CD4-positive, alpha-beta T cell treated with Interleukin-2 at 100 ng/mL for 4 hours (primary cell): Measurements from ENCODE around the gene KRTAP9-6.
"Not testable (repeated sequence)": the region's sequence is repeated elsewhere in the genome, so short reads cannot be mapped to it uniquely, and the experiment has no call there.

Source experiments
- DNase-seq: peaks from one replicate; pipeline ENCODE4 v3.0.0-alpha.2; 2020; ENCODE audit warnings: low spot score

Gene KRTAP9-6

DNA sequence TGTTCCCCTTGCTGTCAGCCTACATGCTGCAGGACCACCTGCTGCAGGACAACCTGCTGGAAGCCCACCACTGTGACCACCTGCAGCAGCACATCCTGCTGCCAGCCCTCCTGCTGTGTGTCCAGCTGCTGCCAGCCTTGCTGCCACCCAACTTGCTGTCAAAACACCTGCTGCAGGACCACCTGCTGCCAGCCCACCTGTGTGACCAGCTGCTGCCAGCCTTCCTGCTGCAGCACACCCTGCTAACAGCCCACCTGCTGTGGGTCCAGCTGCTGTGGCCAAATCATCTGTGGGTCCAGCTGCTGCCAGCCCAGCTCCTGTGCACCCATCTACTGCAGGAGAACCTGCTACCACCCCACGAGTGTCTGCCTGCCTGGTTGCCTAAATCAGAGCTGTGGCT lies 6.1 kb downstream of the KRTAP9-6 start:
- DNase-seq: not testable (repeated sequence)

DNA sequence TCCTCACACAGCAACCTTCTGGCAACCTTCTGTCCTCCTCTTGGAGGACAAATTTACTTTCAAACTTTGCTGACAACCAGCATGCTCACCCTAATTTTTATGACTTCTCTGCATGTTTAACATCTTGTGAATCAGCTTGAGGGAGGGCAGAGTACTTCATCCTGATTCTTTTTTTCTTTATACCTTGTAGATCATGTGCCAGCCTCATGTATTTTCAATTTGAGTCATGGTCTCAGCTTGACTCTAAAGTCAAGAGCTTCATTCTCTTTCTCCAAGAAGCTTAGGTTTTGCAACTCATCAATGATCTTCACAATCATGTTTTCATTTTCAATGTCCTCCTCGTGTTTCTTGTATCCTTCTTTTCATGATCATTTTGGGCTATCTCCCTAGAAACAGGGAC lies 6.7 kb downstream of the KRTAP9-6 start:
- no peak for DNase-seq

DNA sequence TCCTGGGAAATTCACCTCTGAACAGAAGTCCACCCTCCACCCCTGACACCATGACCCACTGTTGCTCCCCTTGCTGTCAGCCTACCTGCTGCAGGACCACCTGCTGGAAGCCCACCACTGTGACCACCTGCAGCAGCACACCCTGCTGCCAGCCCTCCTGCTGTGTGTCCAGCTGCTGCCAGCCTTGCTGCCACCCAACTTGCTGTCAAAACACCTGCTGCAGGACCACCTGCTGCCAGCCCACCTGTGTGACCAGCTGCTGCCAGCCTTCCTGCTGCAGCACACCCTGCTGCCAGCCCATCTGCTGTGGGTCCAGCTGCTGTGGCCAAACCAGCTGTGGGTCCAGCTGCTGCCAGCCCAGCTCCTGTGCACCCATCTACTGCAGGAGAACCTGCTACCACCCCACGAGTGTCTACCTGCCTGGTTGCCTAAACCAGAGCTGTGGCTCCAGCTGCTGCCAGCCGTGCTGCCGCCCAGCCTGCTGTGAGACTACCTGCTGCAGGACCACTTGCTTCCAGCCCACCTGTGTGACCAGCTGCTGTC lies 10.5 kb downstream of the KRTAP9-6 start, which contains the start of gene KRTAP9-7:
KRTAP9-7 (plus strand) TSS at position 51 of the 543 bp plus-strand sequence; CDS start at position 51, 0 bp downstream.
- not testable (repeated sequence) for DNase-seq

GRCh38 chr17:41278176-41278955 lies 13.2 kb downstream of the KRTAP9-6 start:
- no peak for DNase-seq

DNA sequence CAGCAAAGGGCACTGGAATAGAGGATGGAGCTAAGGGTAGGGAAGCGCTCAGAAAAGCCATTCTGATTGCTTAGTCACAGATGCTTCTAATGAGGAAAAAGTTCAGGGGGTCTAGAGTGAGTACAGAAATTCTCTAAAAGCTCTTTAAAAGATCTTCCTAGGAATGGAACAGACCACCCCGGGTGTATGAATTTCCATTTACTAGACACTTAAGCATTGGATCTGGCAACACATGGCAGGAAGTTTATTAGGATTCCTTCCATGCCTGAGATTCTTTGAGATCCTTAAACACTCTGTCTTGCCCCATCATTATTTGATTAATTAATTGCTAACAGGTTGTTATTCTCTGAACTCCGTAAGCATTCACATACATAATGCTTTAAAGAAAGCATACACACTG lies 18.9 kb downstream of the KRTAP9-6 start:
- DNase-seq: no peak

GRCh38 chr17:41284546-41284945 lies 19.4 kb downstream of the KRTAP9-6 start:
- DNase-seq: no peak

- DNase-seq: no peak
Measured at GRCh38 chr17:41287050-41287449, 21.9 kb downstream of the KRTAP9-6 start.

DNA sequence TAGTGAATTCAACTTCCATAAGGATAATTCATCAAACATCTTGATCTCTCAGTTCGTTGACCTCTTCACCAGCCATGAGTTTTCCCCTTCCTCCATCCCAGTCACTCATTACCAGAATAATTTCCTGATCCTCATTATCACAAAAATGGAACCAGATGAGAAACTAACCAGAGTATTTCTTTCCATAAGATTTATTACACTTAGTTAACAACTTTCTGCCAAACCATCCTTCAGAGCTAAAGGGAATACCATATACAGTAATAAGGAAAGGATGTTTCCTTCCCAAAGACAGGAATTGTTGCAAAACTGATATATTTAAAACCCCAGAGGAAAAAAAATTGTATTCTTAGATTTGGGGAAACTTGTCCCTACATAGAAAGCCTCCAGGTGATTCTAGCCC lies 28.8 kb downstream of the KRTAP9-6 start:
- DNase-seq: no peak

DNA sequence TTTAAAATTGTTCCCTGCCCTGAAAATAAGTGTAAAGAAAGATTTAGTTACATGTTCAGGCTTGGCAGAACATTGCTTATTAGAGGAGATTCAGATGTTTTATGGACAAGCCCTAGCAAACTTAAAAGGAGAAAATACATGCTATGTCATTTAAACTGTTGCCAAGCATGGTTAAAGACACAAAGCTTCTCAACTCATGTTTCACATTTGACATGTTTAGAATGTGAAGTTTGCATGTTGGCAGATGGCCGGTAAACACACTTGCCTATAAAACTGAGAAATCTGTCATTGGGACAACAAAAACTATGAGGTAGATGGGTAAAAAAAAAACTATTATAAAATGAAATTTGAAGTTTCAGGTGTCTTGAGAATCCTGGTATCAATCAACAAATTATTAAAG lies 31.7 kb downstream of the KRTAP9-6 start:
- DNase-seq: no peak

- no peak for DNase-seq
Measured at GRCh38 chr17:41298458-41299135, 33.4 kb downstream of the KRTAP9-6 start.

GRCh38 chr17:41301204-41301790 lies 36.1 kb downstream of the KRTAP9-6 start:
- no peak for DNase-seq

DNA sequence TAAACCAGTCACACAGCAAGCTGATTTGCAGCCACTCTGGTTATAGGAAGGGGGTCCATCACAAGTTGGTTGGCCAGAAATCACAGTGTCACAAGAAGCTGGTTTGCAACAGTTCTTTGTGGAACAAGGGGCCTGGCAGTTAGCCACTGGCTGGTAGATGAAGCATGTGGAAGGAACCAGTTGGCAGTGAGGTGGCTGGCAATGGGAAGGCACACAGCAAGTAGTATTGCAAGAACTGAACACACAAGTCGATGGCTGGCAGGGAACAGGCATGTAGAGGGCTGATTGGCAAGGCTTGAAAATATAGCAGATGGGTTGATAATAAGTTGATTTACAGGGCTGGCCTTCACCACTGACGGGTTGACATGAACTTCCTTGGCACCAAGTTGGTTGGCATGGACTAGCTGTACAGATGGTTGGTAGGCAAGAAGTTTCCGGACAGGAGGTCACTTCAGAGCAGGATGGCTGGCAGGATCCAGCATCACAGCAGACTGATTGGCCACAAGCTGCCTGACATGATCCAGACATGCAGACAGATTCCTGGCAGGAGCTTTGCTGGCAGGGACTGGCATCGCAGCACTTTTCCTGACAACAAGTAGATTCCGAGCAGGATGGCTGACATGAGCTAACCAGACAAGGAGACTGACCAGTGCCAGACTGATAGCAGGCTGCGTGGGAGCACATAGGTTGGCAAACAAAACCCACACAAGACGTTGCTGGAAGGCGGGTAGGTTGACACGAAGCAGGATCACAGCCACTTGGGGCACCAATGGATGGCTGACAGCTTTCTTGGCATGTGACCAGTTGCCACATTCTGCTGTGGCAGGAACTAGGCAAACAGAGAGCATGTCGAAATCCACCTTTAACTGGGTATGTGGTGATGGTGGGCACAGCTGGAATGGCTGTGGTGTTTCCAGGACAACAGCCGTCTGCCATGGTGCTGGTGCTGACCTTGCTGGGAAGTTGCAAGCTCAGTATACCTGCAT lies 37.0 kb downstream of the KRTAP9-6 start, which contains the start of gene KRTAP29-1:
KRTAP29-1 (minus strand) TSS at position 936 of the 986 bp plus-strand sequence; CDS start at position 936, 0 bp downstream.
- no peak for DNase-seq

- DNase-seq: no peak
Measured at GRCh38 chr17:41302981-41303380, 37.8 kb downstream of the KRTAP9-6 start.

- DNase-seq: no peak
Measured at GRCh38 chr17:41304091-41304490, 38.9 kb downstream of the KRTAP9-6 start.

- DNase-seq: peak; percentile 7
Measured at GRCh38 chr17:41307647-41308046, 42.5 kb downstream of the KRTAP9-6 start.

- peak; percentile 90 for DNase-seq
Measured at GRCh38 chr17:41308251-41308917, 43.2 kb downstream of the KRTAP9-6 start.

DNA sequence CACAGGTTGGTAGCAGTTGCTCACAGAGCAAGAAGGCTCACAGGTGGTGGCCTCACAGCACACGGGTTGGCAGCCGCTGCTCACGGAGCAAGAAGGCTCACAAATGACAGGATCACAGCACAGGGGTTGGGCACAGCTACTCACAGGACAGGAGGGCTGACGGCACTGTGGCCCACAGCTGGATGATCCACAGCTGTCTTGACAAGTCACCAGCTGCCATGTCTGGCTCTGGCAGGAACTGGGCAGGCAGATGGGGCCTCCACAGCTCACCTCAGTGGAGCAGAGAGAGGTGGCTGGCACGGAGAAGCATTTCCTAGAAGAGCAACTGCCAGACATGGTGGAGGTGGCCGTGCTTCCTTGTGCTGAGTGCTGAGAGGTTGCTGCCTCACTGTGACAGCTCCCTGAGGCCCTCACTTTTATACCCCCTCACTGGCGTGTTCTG lies 43.8 kb downstream of the KRTAP9-6 start, which contains the start of gene KRTAP16-1:
KRTAP16-1 (minus strand) TSS at position 392 of the 442 bp plus-strand sequence; CDS start at position 336, 56 bp downstream.
- DNase-seq: peak; percentile 72

DNA sequence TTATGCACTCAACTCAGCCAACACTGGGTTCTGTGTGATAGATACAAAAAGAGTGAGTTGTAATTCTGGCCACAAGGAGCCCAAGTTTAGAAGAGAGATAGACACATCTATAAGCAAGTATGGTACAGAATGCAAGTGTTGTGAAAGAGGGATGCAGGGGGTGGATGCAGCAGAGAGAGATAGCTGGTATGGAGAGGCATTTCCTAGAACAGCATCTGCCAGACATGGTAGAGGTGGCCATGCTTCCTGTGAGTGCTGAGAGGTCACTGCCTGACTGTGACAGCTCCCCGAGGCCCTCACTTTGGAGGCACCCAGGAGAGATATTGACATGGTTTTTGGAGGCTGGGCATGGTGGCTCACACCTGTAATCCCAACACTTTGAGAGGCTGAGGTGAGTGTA lies 45.9 kb downstream of the KRTAP9-6 start:
- no peak for DNase-seq

DNA sequence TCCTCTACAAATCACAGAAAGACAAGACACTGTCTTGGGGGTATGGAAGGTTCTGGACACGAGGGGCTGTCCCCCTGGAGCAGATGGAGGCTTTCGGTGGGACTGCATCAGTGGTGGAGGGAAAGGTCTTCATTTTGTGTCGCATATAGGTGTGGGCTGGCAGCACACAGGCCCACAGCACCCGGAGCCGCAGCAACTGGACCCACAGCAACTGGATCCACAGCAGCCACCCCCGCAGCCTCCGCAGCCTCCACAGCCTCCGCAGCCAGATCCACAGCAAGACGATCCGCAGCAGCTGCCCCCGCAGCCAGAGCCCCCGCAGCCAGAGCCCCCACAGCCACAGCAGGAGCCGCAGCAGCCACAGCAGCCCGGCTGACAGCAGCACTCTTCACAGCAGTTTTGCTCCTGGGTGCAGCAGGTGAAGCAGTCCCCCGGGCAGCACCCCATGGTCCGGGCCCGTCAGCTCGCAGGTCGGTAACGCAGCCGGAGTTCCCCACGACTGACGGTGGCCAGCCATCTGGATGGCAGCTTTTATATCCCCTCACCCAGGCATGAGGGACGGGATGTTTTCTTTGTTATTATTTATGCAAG lies 50.1 kb downstream of the KRTAP9-6 start, which contains the start of gene KRTAP17-1:
KRTAP17-1 (minus strand) TSS at position 507 of the 591 bp plus-strand sequence; CDS start at position 447, 60 bp downstream.
- DNase-seq: no peak
